Adrenal gland (tissue), 5 donors: Measurements from ENCODE around the gene SPATA25.

Experiments used
- CTCF ChIP-seq, 6 experiments: fragments of 450-650 bp in 4 of 6; fragments of 200-600 bp in 2 of 6; sonication (generic) in 1 of 6; IDR thresholded peaks; 1 replicate in 5 of 6; 2 replicates in 1 of 6; pipeline versions ENCODE4 v1.5.1 to v1.8.0; 2016 to 2021; ENCODE audit warnings: antibody characterized with exemption in 6 of 6, mild to moderate bottlenecking in 2 of 6, moderate library complexity in 1 of 6
- POLR2A ChIP-seq, 2 donors: fragments of 450-650 bp; IDR thresholded peaks; one replicate each; pipeline ENCODE4 v1.6.1; 2017; ENCODE audit warnings: antibody characterized with exemption in 2 of 2, mild to moderate bottlenecking in 2 of 2, moderate library complexity in 1 of 2
- donor health status: DM: no; HTN: no; CAD: no.

- TF ChIP-seq CTCF (IDR thresholded peaks at IDR 0.05) (peak in 1 of 6 experiments; percentile 23), POLR2A (IDR thresholded peaks at IDR 0.05) (peak; percentile 96 to 97)
Measured at GRCh38 chr20:45934586-45935415, 47.4 kb upstream of the SPATA25 start, which contains the start of gene PCIF1.
